ENCODE results near the gene RAB40C.

RAB40C gene

GRCh38 chr16:575354-576196 lies 14.3 kb upstream of the RAB40C start:
- no peak for DNase-seq (ENCODE audit: low read depth in 2 of 2)

- DNase-seq (ENCODE audit: low read depth in 2 of 2) = no peak
Observed at GRCh38 chr16:576197-576822, 13.6 kb upstream of the RAB40C start.

DNA sequence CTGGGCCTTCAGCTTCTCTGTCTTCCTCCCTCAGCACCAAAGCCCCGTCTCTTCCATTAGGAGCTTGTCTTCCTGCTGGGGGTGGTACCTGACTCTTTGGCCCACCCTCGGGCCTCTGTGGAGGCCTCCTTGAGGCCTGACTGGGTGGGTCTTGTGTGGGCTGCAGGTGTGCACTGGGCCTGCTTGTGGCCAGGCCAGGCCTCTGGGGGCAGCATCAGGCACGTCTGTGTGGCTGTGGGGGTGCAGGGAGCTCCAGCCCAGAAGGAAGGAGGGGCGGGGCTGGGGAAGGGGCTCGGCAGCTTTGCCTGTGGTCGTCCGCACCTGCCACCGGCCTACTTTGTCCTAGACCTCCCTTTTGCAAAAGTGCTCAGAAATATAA lies 13.1 kb upstream of the RAB40C start:
- no peak for DNase-seq (ENCODE audit: low read depth in 2 of 2)

GRCh38 chr16:577796-578195 lies 12.1 kb upstream of the RAB40C start:
- no peak for DNase-seq (ENCODE audit: low read depth in 2 of 2)

DNA sequence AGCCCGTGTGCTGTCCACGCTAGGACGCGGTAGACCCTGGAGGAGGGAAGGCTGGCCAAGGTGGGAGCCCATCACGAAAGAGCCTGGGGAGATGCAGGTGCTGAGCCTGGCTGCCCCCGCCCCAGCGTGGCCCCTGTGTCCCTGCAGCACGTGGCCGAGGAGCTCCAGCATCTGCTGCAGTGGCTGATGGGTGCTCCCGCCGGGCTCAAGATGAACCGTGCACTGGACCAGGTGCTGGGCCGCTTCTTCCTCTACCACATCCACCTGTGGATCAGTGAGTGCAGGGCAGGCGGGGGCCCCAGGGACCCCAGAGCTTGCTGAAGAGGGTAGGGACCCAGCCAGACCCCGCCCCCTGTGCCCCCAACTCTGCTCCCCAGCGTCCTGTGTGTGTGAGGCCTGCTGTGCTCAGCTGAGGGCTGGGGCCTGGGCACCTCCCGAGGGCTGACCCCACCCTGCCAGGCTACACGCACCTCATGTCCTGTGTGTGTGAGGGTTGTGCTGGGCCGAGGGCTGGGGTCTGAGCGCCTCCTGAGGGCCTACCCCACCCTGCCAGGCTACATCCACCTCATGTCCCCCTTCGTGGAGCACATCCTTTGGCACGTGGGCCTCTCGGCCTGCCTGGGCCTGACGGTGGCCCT lies 11.5 kb upstream of the RAB40C start:
- no peak for DNase-seq (ENCODE audit: low read depth in 2 of 2)

DNA sequence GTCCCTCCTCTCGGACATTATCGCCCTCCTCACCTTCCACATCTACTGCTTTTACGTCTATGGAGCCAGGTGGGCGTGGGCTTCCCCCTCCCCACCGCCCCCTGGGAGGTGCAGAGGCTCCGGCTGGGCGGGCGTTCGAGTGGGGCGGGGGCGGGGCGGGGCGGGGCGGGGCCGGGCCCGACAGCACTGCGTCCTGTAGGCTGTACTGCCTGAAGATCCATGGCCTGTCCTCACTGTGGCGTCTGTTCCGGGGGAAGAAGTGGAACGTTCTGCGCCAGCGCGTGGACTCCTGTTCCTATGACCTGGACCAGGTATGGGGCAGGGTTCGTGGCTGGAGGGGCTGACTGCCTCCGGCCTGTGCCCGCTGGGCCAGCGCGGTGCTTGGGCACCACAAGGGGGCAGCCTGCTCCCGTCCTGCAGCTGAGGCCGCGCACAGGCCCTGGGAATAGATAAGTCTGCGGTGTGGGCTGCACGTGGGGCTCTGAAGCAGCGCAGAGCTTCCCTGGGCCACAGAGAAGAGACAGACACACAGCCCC lies 10.9 kb upstream of the RAB40C start:
- DNase-seq (ENCODE audit: low read depth in 2 of 2) = peak; percentile 28 to 44

DNA sequence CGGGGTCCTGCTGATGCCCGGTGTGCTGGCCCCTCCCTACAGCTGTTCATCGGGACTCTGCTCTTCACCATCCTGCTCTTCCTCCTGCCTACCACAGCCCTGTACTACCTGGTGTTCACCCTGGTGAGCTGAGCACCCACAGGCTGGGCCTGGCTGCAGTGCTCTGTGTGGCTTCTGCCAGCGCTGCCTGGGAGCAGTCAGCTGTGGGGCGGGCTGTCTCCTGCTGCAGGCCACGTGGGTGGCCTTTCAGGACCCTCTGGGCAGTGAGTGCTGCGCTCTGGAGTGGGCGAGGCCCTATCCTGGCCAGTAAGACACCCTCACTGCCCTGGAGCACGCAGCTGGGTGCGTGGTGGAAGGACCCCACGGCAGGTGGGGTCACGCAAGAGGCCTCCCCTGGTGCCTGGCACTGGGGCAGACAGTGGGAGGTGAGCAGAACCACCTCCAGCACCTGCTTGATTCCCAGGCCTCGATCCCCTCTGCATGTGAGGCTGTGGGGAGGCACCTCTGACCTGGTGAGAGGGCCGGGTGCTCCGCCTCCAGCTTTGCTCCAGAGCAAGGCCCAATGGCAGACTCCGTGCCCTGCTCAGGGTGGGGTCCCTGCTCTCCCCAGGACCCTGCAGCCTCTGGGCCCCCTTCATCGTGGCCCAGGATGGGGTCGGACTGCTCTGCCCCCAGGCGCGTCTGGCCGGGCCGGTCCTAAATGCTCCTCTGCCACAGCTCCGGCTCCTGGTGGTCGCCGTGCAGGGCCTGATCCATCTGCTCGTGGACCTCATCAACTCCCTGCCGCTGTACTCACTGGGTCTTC lies 9.5 kb upstream of the RAB40C start:
- no peak for DNase-seq (ENCODE audit: low read depth in 2 of 2)

GRCh38 chr16:580946-581498 lies 8.8 kb upstream of the RAB40C start:
- no peak for DNase-seq (ENCODE audit: low read depth in 2 of 2)

- DNase-seq (ENCODE audit: low read depth in 2 of 2) = no peak
Observed at GRCh38 chr16:582218-582613, 7.7 kb upstream of the RAB40C start.

- no peak for DNase-seq (ENCODE audit: low read depth in 2 of 2)
Observed at GRCh38 chr16:582614-583331, 7.1 kb upstream of the RAB40C start.

DNA sequence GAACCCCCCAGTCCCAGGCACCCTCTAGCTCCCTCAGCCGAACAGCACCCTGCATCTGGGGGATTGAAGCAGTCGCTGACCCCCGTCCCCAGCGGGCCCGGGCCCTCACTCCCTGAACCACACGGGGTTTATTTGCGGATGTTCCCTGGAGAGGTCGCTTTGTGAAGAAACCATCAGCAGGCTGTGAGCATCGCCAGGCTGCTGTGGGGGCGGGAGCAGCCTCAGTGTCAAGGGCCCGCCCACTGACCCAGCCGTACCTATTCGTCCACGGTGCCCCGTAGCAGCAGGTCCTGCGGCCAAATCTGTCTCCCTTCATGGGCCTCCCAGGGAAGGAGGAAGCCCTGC lies 6.4 kb upstream of the RAB40C start:
- DNase-seq (ENCODE audit: low read depth in 2 of 2) = no peak

DNA sequence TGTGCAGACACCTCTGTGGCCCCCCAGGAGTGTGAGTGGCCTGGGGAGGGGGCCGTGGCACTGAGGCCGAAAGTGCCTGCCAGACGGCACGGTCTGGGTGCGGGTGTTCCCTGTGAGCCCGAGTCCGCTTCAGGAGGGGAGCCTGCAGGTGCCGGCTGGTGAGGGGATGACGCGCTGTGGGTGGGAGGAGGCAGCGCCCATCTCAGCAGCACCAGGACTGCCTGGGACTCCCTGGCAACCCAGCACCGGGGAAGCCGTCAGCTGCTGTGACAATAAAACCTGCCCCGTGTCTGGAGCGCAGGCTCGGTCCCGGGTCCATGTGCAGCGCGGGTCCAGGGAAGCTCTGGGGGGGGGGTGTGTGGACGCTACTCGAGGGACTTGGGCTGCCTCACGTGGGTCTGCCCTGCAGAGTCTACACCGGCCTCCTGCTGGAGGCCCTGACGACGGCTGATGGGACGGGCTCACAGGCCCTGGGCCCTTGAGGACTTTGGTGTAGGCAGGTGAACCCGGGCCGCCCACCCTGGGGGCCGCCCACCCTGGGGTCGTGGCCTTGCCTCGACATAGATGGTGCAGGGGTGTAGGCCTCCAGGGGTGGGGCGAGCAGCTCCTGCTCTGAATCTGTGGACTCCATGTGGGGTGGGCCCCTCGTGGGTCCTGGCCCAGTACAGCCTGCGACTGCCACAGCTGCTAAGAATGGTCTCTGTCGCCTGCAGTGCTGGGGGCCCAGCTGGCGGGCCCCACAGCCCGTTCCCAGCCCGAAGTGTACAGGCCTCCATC lies 5.9 kb upstream of the RAB40C start:
- DNase-seq (ENCODE audit: low read depth in 2 of 2) = no peak

DNA sequence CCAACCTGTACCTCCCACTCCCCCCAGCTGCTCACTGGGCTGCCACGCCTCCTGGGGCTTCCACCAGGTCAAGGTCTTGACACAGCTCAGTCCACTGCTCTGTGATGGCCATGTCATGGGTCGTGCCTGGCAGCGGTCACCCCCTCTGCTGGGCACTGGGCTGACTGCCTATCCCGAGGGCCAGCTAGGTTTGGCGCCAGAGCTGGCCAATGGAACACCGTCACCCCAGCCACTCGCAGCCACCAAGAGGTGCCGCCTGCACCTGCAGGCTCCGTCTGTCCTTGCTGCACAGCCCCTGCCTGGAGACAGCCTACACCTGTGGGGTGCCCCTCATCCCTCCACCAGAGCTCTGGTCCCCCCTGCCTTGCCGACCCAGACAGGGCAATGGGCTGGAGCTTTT lies 4.5 kb upstream of the RAB40C start:
- no peak for DNase-seq (ENCODE audit: low read depth in 2 of 2)

DNA sequence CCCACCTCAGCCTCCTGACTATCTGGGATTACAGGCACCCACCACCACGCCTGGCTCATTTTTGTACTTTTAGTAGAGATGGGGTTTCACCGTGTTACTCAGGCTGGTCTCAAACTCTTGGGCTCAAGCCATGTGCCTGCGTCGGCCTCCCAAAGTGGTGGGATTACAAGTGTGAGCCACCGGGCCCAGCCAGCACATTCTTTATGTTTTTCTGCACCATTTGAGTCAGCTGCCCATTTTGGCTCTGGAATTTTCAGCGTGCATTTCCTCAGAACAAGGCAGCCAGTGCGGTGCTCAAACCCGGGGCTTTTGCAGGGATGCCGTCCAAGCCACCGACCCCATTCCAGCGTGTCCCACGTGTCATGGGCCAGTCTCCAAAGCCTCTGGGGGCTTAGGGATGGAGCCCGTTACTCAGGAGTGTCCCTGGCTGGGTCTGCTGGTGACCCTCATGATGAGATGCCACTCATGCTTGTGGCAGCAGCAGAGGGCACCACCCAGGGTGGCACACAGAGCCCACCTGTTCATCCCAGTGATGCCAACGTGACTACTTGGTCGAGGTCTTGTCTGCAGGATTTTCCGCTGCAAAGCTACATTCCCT lies 3.7 kb upstream of the RAB40C start:
- no peak for DNase-seq (ENCODE audit: low read depth in 2 of 2)

DNA sequence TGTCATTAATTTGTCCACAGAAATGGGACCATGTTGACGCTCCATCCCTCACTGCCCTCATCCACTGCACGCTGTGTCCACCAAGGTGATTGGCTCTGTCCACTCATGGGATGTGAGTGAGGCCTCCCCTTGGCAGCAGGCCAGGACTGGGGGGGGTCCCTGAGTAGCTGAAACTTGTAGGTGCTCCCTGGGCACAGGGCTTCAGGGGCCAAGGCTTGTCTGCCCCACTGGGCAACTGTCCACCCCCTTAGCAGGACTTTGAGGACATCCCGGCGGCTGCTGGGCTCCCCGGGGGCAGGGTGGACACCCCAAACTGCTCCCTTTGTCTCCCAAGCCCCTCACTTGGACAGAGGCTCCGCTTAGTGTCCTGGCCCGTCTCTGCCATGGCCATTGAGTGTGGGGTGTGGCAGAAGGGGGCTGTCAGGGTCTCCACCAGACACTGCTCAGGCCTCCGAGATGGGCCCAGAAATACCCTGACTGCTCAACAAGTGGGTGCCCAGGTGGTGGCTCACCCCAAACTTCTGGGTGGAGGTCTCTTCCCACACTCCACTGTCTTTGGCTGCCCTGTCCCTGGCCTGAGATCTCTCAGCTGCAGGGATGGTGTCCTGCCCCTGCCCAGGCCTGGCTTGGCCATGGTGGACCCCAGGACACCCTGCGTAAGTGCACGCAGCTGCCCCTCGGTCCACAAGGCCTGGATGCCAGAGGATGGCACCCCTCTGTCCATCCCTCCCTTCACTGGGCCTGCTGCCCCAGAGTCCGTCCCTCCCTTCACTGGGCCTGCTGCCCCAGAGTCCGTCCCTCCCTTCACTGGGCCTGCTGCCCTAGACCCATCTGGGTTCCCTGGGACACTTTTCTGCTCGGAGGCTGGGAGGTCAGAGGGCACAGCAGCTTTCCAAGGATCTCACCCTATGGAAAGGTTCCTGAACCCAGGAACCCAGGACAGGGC lies 2.9 kb upstream of the RAB40C start:
- no peak for DNase-seq (ENCODE audit: low read depth in 2 of 2)

DNA sequence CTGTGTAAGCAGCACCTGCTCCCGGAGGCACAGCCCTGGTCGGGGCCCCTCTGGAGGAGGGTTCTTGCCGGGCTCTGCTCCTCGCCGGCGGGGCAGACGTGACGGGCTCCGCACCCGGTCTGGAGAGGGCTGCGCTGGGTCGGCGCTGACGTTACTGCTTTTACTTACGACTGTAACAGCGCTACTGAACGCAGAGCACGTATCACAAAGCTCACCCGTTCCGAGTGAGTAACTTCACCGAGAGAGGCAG lies 1.3 kb upstream of the RAB40C start:
- DNase-seq (ENCODE audit: low read depth in 2 of 2) = peak in 1 of 2 donors; percentile 28

DNA sequence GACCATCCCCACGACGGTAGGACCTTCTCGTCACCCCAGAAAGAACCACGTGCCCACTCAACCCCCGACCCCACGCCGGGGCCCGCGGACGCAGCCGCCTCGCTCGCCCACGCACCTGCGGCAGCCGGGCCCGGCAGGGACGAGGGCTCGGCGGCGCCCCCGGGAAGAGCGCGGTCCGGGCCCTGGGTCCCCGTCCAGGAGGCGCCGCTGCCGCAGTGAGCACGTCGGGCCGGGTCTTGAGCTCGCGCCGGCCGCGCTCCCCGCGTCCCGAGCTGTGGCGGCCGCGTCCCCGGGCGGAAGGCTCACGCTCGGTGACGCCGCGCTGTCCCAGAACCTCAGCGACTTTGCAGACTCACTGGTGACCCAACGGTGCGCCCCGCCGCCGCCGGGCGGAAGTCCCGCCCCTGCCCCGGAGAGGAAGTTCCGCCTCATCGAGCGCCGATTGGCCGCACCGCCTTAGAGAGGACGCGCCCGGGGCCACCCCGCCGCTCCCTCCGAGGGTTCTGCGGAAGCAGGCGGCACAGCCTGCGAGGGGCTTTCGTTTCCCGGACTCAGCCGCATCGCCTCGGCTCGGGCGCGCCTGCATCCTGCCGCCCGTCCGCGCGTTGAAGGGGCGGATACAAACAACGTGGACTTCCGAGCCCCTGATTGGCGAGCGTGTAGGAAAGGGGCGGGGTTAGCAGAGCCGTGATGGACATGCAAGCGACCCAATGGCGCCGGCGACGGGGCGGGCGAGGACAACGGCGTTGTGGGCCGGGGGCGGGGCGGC lies 793 bp upstream of the RAB40C start:
- peak; percentile 97 for DNase-seq (ENCODE audit: low read depth in 2 of 2)

GRCh38 chr16:590188-590814 lies 435 bp downstream of the RAB40C start:
- DNase-seq (ENCODE audit: low read depth in 2 of 2) = no peak

Measured in activated CD4-positive, alpha-beta T cell treated with anti-CD3 and anti-CD28 coated beads for 24 hours (primary cell).